ENCODE results near the gene BATF3.

BATF3 gene

GRCh38 chr1:212655668-212656440, 43.8 kb downstream of the BATF3 start:
- no peaks in the 10 kb centered on the region for H3K36me3 ChIP-seq (ENCODE audit: insufficient read depth, low read length)
- H3K79me2 ChIP-seq (ENCODE audit: control insufficient read depth, insufficient read depth, low read length, unreplicated experiment): no peaks in the 10 kb centered on the region
- H3K4me1 ChIP-seq (ENCODE audit: control insufficient read depth, insufficient read depth, low read length, unreplicated experiment): peaks cover 7% of the 10 kb centered on the region
- H3K4me3 ChIP-seq (ENCODE audit: low read depth, low read length): no peak overlapping the region
- H2AFZ ChIP-seq (ENCODE audit: low read length, unreplicated experiment): no peak overlapping the region
- no peak overlapping the region for H3K27ac ChIP-seq (ENCODE audit: low read depth, low read length)
- no peaks in the 10 kb centered on the region for H3K27me3 ChIP-seq (ENCODE audit: insufficient read depth, low read length)

- no peaks in the 10 kb centered on the region for H3K27me3 ChIP-seq (ENCODE audit: insufficient read depth, low read length)
- peaks cover 17% of the 10 kb centered on the region for H3K4me1 ChIP-seq (ENCODE audit: control insufficient read depth, insufficient read depth, low read length, unreplicated experiment)
- H3K79me2 ChIP-seq (ENCODE audit: control insufficient read depth, insufficient read depth, low read length, unreplicated experiment): no peaks in the 10 kb centered on the region
- H3K36me3 ChIP-seq (ENCODE audit: insufficient read depth, low read length): no peaks in the 10 kb centered on the region
- no peak overlapping the region for H2AFZ ChIP-seq (ENCODE audit: low read length, unreplicated experiment)
- H3K27ac ChIP-seq (ENCODE audit: low read depth, low read length): no peak overlapping the region
- no peak overlapping the region for H3K4me3 ChIP-seq (ENCODE audit: low read depth, low read length)
These were observed 47.0 kb downstream of the BATF3 start for GRCh38 chr1:212652609-212653008.

GRCh38 chr1:212651977-212652376, 47.7 kb downstream of the BATF3 start:
- Histone ChIP-seq H2AFZ (ENCODE audit: low read length, unreplicated experiment) (no peak overlapping the region), H3K4me3 (ENCODE audit: low read depth, low read length) (no peak overlapping the region), H3K4me1 (ENCODE audit: control insufficient read depth, insufficient read depth, low read length, unreplicated experiment) (peaks cover 17% of the 10 kb centered on the region), H3K36me3 (ENCODE audit: insufficient read depth, low read length) (no peaks in the 10 kb centered on the region), H3K27me3 (ENCODE audit: insufficient read depth, low read length) (no peaks in the 10 kb centered on the region), H3K79me2 (ENCODE audit: control insufficient read depth, insufficient read depth, low read length, unreplicated experiment) (no peaks in the 10 kb centered on the region), H3K27ac (ENCODE audit: low read depth, low read length) (peak overlapping the region; percentile 26; the same call in 1 of the 2 replicates)

- Histone ChIP-seq H3K27me3 (ENCODE audit: insufficient read depth, low read length) (no peaks in the 10 kb centered on the region), H3K4me3 (ENCODE audit: low read depth, low read length) (no peak overlapping the region), H3K27ac (ENCODE audit: low read depth, low read length) (peak overlapping the region; percentile 26; the same call in 1 of the 2 replicates), H3K36me3 (ENCODE audit: insufficient read depth, low read length) (no peaks in the 10 kb centered on the region), H3K79me2 (ENCODE audit: control insufficient read depth, insufficient read depth, low read length, unreplicated experiment) (no peaks in the 10 kb centered on the region), H3K4me1 (ENCODE audit: control insufficient read depth, insufficient read depth, low read length, unreplicated experiment) (peaks cover 17% of the 10 kb centered on the region), H2AFZ (ENCODE audit: low read length, unreplicated experiment) (peak overlapping the region; percentile 57)
These were observed 48.1 kb downstream of the BATF3 start for GRCh38 chr1:212651521-212651920.

GRCh38 chr1:212650228-212650627, 49.4 kb downstream of the BATF3 start:
- no peaks in the 10 kb centered on the region for H3K27me3 ChIP-seq (ENCODE audit: insufficient read depth, low read length)
- H2AFZ ChIP-seq (ENCODE audit: low read length, unreplicated experiment): no peak overlapping the region
- H3K4me3 ChIP-seq (ENCODE audit: low read depth, low read length): no peak overlapping the region
- no peak overlapping the region for H3K27ac ChIP-seq (ENCODE audit: low read depth, low read length)
- no peaks in the 10 kb centered on the region for H3K36me3 ChIP-seq (ENCODE audit: insufficient read depth, low read length)
- peaks cover 17% of the 10 kb centered on the region for H3K4me1 ChIP-seq (ENCODE audit: control insufficient read depth, insufficient read depth, low read length, unreplicated experiment)
- H3K79me2 ChIP-seq (ENCODE audit: control insufficient read depth, insufficient read depth, low read length, unreplicated experiment): no peaks in the 10 kb centered on the region

- Histone ChIP-seq H3K27me3 (ENCODE audit: insufficient read depth, low read length) (no peaks in the 10 kb centered on the region), H3K4me3 (ENCODE audit: low read depth, low read length) (no peak overlapping the region), H3K79me2 (ENCODE audit: control insufficient read depth, insufficient read depth, low read length, unreplicated experiment) (no peaks in the 10 kb centered on the region), H3K36me3 (ENCODE audit: insufficient read depth, low read length) (no peaks in the 10 kb centered on the region), H3K27ac (ENCODE audit: low read depth, low read length) (no peak overlapping the region), H3K4me1 (ENCODE audit: control insufficient read depth, insufficient read depth, low read length, unreplicated experiment) (peaks cover 17% of the 10 kb centered on the region), H2AFZ (ENCODE audit: low read length, unreplicated experiment) (no peak overlapping the region)
These were observed 50.6 kb downstream of the BATF3 start for GRCh38 chr1:212649020-212649419.

- no peak overlapping the region for H3K27ac ChIP-seq (ENCODE audit: low read depth, low read length)
These were observed 51.2 kb downstream of the BATF3 start for GRCh38 chr1:212648431-212648830.

GRCh38 chr1:212647004-212647403, 52.6 kb downstream of the BATF3 start:
- H3K27ac ChIP-seq (ENCODE audit: low read depth, low read length): no peak overlapping the region
- no peak overlapping the region for H3K4me3 ChIP-seq (ENCODE audit: low read depth, low read length)
- no peaks in the 10 kb centered on the region for H3K27me3 ChIP-seq (ENCODE audit: insufficient read depth, low read length)
- peaks cover 17% of the 10 kb centered on the region for H3K4me1 ChIP-seq (ENCODE audit: control insufficient read depth, insufficient read depth, low read length, unreplicated experiment)
- no peak overlapping the region for H2AFZ ChIP-seq (ENCODE audit: low read length, unreplicated experiment)
- H3K79me2 ChIP-seq (ENCODE audit: control insufficient read depth, insufficient read depth, low read length, unreplicated experiment): no peaks in the 10 kb centered on the region
- H3K36me3 ChIP-seq (ENCODE audit: insufficient read depth, low read length): no peaks in the 10 kb centered on the region

More at GRCh38 chr1:212648431-212648830, 51.2 kb downstream of the BATF3 start:
- H3K4me1 ChIP-seq (ENCODE audit: control insufficient read depth, insufficient read depth, low read length, unreplicated experiment): peaks cover 17% of the 10 kb centered on the region
- no peaks in the 10 kb centered on the region for H3K79me2 ChIP-seq (ENCODE audit: control insufficient read depth, insufficient read depth, low read length, unreplicated experiment)
- no peaks in the 10 kb centered on the region for H3K27me3 ChIP-seq (ENCODE audit: insufficient read depth, low read length)
- H3K36me3 ChIP-seq (ENCODE audit: insufficient read depth, low read length): no peaks in the 10 kb centered on the region
- no peak overlapping the region for H2AFZ ChIP-seq (ENCODE audit: low read length, unreplicated experiment)
- no peak overlapping the region for H3K4me3 ChIP-seq (ENCODE audit: low read depth, low read length)

GRCh38 chr1:212646588-212646987, 53.1 kb downstream of the BATF3 start:
- H2AFZ ChIP-seq (ENCODE audit: low read length, unreplicated experiment): no peak overlapping the region
- H3K27ac ChIP-seq (ENCODE audit: low read depth, low read length): no peak overlapping the region
- H3K27me3 ChIP-seq (ENCODE audit: insufficient read depth, low read length): no peaks in the 10 kb centered on the region
- no peak overlapping the region for H3K4me3 ChIP-seq (ENCODE audit: low read depth, low read length)
- no peaks in the 10 kb centered on the region for H3K36me3 ChIP-seq (ENCODE audit: insufficient read depth, low read length)
- peaks cover 15% of the 10 kb centered on the region for H3K4me1 ChIP-seq (ENCODE audit: control insufficient read depth, insufficient read depth, low read length, unreplicated experiment)
- no peaks in the 10 kb centered on the region for H3K79me2 ChIP-seq (ENCODE audit: control insufficient read depth, insufficient read depth, low read length, unreplicated experiment)

GRCh38 chr1:212645546-212646543, 53.8 kb downstream of the BATF3 start:
- H3K36me3 ChIP-seq (ENCODE audit: insufficient read depth, low read length): no peaks in the 10 kb centered on the region
- no peak overlapping the region for H3K27ac ChIP-seq (ENCODE audit: low read depth, low read length)
- peaks cover 11% of the 10 kb centered on the region for H3K4me1 ChIP-seq (ENCODE audit: control insufficient read depth, insufficient read depth, low read length, unreplicated experiment)
- no peaks in the 10 kb centered on the region for H3K27me3 ChIP-seq (ENCODE audit: insufficient read depth, low read length)
- no peaks in the 10 kb centered on the region for H3K79me2 ChIP-seq (ENCODE audit: control insufficient read depth, insufficient read depth, low read length, unreplicated experiment)
- H2AFZ ChIP-seq (ENCODE audit: low read length, unreplicated experiment): no peak overlapping the region
- no peak overlapping the region for H3K4me3 ChIP-seq (ENCODE audit: low read depth, low read length)

Data from ACC112 (cell line).